T-helper 1 cell treated with Interleukin-12 subunit alpha and Interleukin-12 subunit beta and Interleukin-4 antibody, amounts not matched to agents 30 ng/mL and 1 ng/mL, for 36 hours (primary cell): Measurements from ENCODE around the gene SCNN1G. TPM values are rescaled to one million over a fixed set of nuclear protein-coding genes. Genes with fewer than 3 reads are reported as not detected.
"Not testable (repeated sequence)": the region's sequence is repeated elsewhere in the genome, so short reads cannot be mapped to it uniquely, and the experiment has no call there.

Experiments
- intact Hi-C: fragments of 100-400 bp; cut with micrococcal nuclease; formaldehyde crosslinking; loops from one replicate; pipeline ENCODE4 v1.15.1; 2024
- total RNA-seq: library from RNA; stranded (reverse); gene quantifications from 2 replicates; pipeline ENCODE4 v1.2.3, GENCODE V29; 2022

The SCNN1G gene
- not detected in 2 replicates for total RNA-seq

- intact Hi-C loops: loop anchor here (1.0 kb wide), 1 partner anchor 252 kb away; no protein-coding TSS in a partner anchor
Observed at GRCh38 chr16:23182679-23183542, at the start of gene SCNN1G. Gene SCNN1G (plus strand): TSS chr16:23182745. CDS start chr16:23186272, 3,527 bp downstream.

GRCh38 chr16:23132775-23133463 lies 49.6 kb upstream of the SCNN1G start:
- intact Hi-C loops: no loop called here

GRCh38 chr16:23134274-23134673 lies 48.3 kb upstream of the SCNN1G start:
- intact Hi-C loops: no loop called here

GRCh38 chr16:23137256-23137655 lies 45.3 kb upstream of the SCNN1G start:
- intact Hi-C loops: no loop called here

GRCh38 chr16:23137818-23138217 lies 44.7 kb upstream of the SCNN1G start:
- intact Hi-C loops: no loop called here

- intact Hi-C loops: no loop called here
Observed at GRCh38 chr16:23140107-23140506, 42.4 kb upstream of the SCNN1G start.

GRCh38 chr16:23141033-23141432 lies 41.5 kb upstream of the SCNN1G start:
- intact Hi-C loops: no loop called here

- intact Hi-C loops: no loop called here
Observed at GRCh38 chr16:23141500-23141899, 41.0 kb upstream of the SCNN1G start.

- intact Hi-C loops: no loop called here
Observed at GRCh38 chr16:23141959-23142740, 40.4 kb upstream of the SCNN1G start.

GRCh38 chr16:23143391-23143790 lies 39.2 kb upstream of the SCNN1G start:
- intact Hi-C loops: no loop called here

GRCh38 chr16:23144393-23144792 lies 38.2 kb upstream of the SCNN1G start:
- intact Hi-C loops: not testable (repeated sequence)

- intact Hi-C loops: loop anchor here (5.0 kb wide), 1 partner anchor 1193 kb away; the partner anchor contains the start of gene UQCRC2
Observed at GRCh38 chr16:23145186-23145585, 37.4 kb upstream of the SCNN1G start.

- intact Hi-C loops: loop anchor here (5.0 kb wide), 1 partner anchor 1193 kb away; the partner anchor contains the start of gene UQCRC2
Observed at GRCh38 chr16:23145608-23146007, 36.9 kb upstream of the SCNN1G start.

GRCh38 chr16:23146877-23147601 lies 35.5 kb upstream of the SCNN1G start:
- intact Hi-C loops: loop anchor here (5.0 kb wide), 1 partner anchor 1195 kb away; the partner anchor contains the start of gene UQCRC2

- intact Hi-C loops: loop anchor here (2.0 to 5.0 kb wide), 2 partner anchors 409 to 1195 kb away; partner anchors contain the start of genes EARS2, UBFD1 and UQCRC2
Observed at GRCh38 chr16:23147666-23148065, 34.9 kb upstream of the SCNN1G start.

GRCh38 chr16:23148166-23148512 lies 34.4 kb upstream of the SCNN1G start:
- intact Hi-C loops: loop anchor here (2.0 to 5.0 kb wide), 2 partner anchors 409 to 1196 kb away; partner anchors contain the start of genes EARS2, UBFD1 and UQCRC2

- intact Hi-C loops: loop anchor here (1.0 to 5.0 kb wide), 3 partner anchors 52 to 1196 kb away; partner anchors contain the start of genes EARS2, UBFD1 and UQCRC2
Observed at GRCh38 chr16:23148513-23149266, 33.9 kb upstream of the SCNN1G start.

- intact Hi-C loops: loop anchor here (1.0 to 5.0 kb wide), 3 partner anchors 53 to 1197 kb away; partner anchors contain the start of genes EARS2, UBFD1 and UQCRC2
Observed at GRCh38 chr16:23149267-23149992, 33.1 kb upstream of the SCNN1G start, which contains the start of gene USP31. Gene USP31 (minus strand): TSS chr16:23149452. CDS start chr16:23149270, 182 bp downstream.

GRCh38 chr16:23149993-23150364 lies 32.6 kb upstream of the SCNN1G start:
- intact Hi-C loops: loop anchor here (1.0 to 5.0 kb wide), 3 partner anchors 54 to 1198 kb away; partner anchors contain the start of genes EARS2, UBFD1 and UQCRC2
